Stimulated activated naive CD8-positive, alpha-beta T cell treated with anti-CD3 and anti-CD28 coated beads, Interleukin-15, amount 100 ng/mL, for 72 hours (primary cell): Measurements from ENCODE around the gene SPATA22.
"Not testable (repeated sequence)": the region's sequence is repeated elsewhere in the genome, so short reads cannot be mapped to it uniquely, and the experiment has no call there.

Experiments
- ATAC-seq: fragments of 150-1000 bp; cut with Tn5 transposase; 2 replicates; pipeline ENCODE4 v1.10.0; 2021; ENCODE audit warnings: mild to moderate bottlenecking, moderate library complexity
- DNase-seq, 2 donors: peaks; one replicate each; pipeline ENCODE4 v3.0.0; 2021 to 2022
- H3K27ac Mint-ChIP-seq, 2 donors: one replicate each; pipeline ENCODE4 v1.8.0; 2022; ENCODE audit warnings: mild to moderate bottlenecking in 2 of 2, mixed read lengths in 2 of 2, moderate library complexity in 2 of 2
- H3K27me3 Mint-ChIP-seq: one replicate; pipeline ENCODE4 v1.8.0; 2022; ENCODE audit warnings: mixed read lengths
- H3K4me1 Mint-ChIP-seq: one replicate; pipeline ENCODE4 v1.8.0; 2022; ENCODE audit warnings: mild to moderate bottlenecking, mixed read lengths
- H3K4me3 Mint-ChIP-seq, 2 donors: one replicate each; pipeline ENCODE4 v1.8.0; 2022; ENCODE audit warnings: mild to moderate bottlenecking in 2 of 2, mixed read lengths in 2 of 2, moderate library complexity in 1 of 2
- H3K9me3 Mint-ChIP-seq, 2 donors: one replicate each; pipeline ENCODE4 v1.8.0; 2022; ENCODE audit warnings: mixed read lengths in 2 of 2

Gene SPATA22

DNA sequence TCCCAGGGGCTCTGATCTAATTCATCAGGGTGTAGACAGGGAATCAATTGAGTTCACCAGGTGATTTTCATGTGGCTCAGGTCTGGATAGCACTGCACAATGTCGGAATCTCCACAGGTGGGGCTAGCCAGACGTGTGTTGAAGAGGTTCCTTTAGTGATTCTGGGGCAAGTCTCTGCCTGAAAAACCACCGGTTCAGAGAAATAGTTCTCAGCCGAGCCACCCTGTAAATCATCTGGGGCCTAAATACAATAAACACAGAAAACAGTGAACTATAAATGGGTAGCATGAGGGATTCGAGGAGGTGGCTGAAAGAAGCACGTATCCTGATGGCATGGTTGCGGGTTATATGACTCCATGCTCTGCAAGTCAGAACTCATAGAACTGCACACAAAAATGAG, 25.5 kb upstream of the SPATA22 start:
- H3K27ac Mint-ChIP-seq: no peak overlapping the region
- no peaks in the 10 kb centered on the region for H3K4me1 Mint-ChIP-seq
- peaks cover 0 to 4% of the 10 kb centered on the region in 2 donors for H3K9me3 Mint-ChIP-seq
- H3K27me3 Mint-ChIP-seq: no peaks in the 10 kb centered on the region
- H3K4me3 Mint-ChIP-seq: no peak overlapping the region
- ATAC-seq: no peak
- DNase-seq: no peak

- Mint-ChIP-seq H3K27ac (no peak overlapping the region), H3K9me3 (no peaks in the 10 kb centered on the region), H3K4me1 (no peaks in the 10 kb centered on the region), H3K27me3 (peaks cover 20% of the 10 kb centered on the region), H3K4me3 (no peak overlapping the region)
- DNase-seq: no peak
- ATAC-seq: no peak
Observed at GRCh38 chr17:3485481-3486068, 14.0 kb upstream of the SPATA22 start.

GRCh38 chr17:3482852-3483251, 11.2 kb upstream of the SPATA22 start:
- DNase-seq (no peak), ATAC-seq (no peak)
- Mint-ChIP-seq H3K4me1 (no peaks in the 10 kb centered on the region), H3K9me3 (no peaks in the 10 kb centered on the region), H3K27me3 (peaks cover 15% of the 10 kb centered on the region), H3K4me3 (no peak overlapping the region), H3K27ac (no peak overlapping the region)

DNA sequence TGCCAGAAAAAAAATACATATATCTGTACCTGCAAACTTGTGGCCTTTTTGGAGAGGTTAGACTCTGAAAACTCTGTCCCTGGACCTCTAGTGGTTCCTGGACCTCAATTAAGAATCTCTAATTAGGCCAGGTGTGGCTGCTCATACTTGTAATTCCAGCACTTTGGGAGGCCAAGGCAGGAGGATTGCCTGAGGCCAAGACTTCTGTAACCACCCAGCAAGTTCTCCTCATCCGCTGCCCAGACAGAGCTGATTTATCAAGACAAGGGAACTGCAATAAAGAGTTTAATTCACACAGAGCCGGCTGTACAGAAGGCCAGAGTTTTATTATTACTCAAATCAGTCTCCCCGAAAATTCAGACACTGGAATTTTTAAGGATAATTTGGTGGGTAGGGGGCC, 8.4 kb upstream of the SPATA22 start:
- H3K9me3 Mint-ChIP-seq: no peaks in the 10 kb centered on the region
- ATAC-seq (no peak), DNase-seq (no peak)
- H3K4me1 Mint-ChIP-seq: no peaks in the 10 kb centered on the region
- no peak overlapping the region for H3K27ac Mint-ChIP-seq
- peaks cover 1% of the 10 kb centered on the region for H3K27me3 Mint-ChIP-seq
- H3K4me3 Mint-ChIP-seq: no peak overlapping the region

- Mint-ChIP-seq H3K9me3 (no peaks in the 10 kb centered on the region), H3K4me3 (peak within 1 kb of the TSS in 1 of 2 donors; percentile 51), H3K4me1 (no peaks in the 10 kb centered on the region), H3K27ac (no peak within 1 kb of the TSS), H3K27me3 (no peaks in the 10 kb centered on the region)
- DNase-seq (no peak), ATAC-seq (no peak)
Observed at GRCh38 chr17:3475812-3476610, 4.4 kb upstream of the SPATA22 start, which contains the start of gene ASPA. Gene ASPA (plus strand): TSS chr17:3475997. CDS start chr17:3476160, 163 bp downstream.

GRCh38 chr17:3475251-3475685, 3.6 kb upstream of the SPATA22 start:
- H3K4me3 Mint-ChIP-seq: no peak overlapping the region
- H3K4me1 Mint-ChIP-seq: no peaks in the 10 kb centered on the region
- ATAC-seq (no peak), DNase-seq (no peak)
- no peak overlapping the region for H3K27ac Mint-ChIP-seq
- H3K27me3 Mint-ChIP-seq: no peaks in the 10 kb centered on the region
- no peaks in the 10 kb centered on the region for H3K9me3 Mint-ChIP-seq

- H3K4me1 Mint-ChIP-seq: no peaks in the 10 kb centered on the region
- no peak overlapping the region for H3K27ac Mint-ChIP-seq
- DNase-seq: no peak
- no peak for ATAC-seq
- no peaks in the 10 kb centered on the region for H3K27me3 Mint-ChIP-seq
- no peaks in the 10 kb centered on the region for H3K9me3 Mint-ChIP-seq
- no peak overlapping the region for H3K4me3 Mint-ChIP-seq
Observed at GRCh38 chr17:3474212-3474611, 2.6 kb upstream of the SPATA22 start.

GRCh38 chr17:3472137-3472536, 518 bp upstream of the SPATA22 start:
- ATAC-seq (no peak), DNase-seq (no peak)
- H3K27ac Mint-ChIP-seq: no peak overlapping the region
- H3K4me1 Mint-ChIP-seq: no peaks in the 10 kb centered on the region
- no peaks in the 10 kb centered on the region for H3K9me3 Mint-ChIP-seq
- no peaks in the 10 kb centered on the region for H3K27me3 Mint-ChIP-seq
- H3K4me3 Mint-ChIP-seq: no peak overlapping the region

- H3K4me3 Mint-ChIP-seq: no peak overlapping the region
- no peaks in the 10 kb centered on the region for H3K27me3 Mint-ChIP-seq
- no peaks in the 10 kb centered on the region for H3K9me3 Mint-ChIP-seq
- no peak overlapping the region for H3K27ac Mint-ChIP-seq
- ATAC-seq (no peak), DNase-seq (no peak)
- H3K4me1 Mint-ChIP-seq: no peaks in the 10 kb centered on the region
Observed at GRCh38 chr17:3469529-3469928, 2.1 kb downstream of the SPATA22 start.

- H3K9me3 Mint-ChIP-seq, H3K4me1 Mint-ChIP-seq, ATAC-seq, H3K4me3 Mint-ChIP-seq, H3K27ac Mint-ChIP-seq, DNase-seq, H3K27me3 Mint-ChIP-seq: not testable (repeated sequence)
Observed at GRCh38 chr17:3466355-3466754, 5.3 kb downstream of the SPATA22 start.

DNA sequence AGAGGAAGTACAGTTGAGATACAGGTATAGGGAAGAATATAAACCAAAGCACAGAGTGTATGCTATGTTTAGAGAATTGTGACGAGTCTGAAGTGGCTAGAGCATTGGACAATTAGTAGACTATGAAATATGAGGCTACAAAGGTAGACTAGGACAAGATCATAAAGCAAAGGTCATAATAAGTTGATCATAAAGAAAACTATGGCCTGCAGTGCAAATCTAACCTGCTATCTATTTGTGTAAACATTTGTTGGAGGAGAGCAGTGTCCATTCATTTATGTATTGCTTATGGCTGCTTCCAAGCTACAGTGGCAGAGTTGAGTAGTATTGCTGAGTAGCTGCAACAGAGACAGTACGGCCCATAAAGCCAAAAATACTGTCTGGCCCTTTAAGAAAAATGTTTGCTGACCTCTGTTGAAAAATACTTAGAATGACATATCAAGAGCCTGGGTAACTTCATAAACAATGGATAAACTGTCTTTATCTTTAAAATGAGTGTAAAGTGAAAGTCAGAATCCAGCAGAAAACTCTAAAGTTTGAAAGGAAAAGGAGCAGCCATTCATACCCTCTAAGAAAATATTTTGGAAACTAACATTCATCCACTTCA, 23.5 kb downstream of the SPATA22 start:
- no peak for ATAC-seq
- H3K4me3 Mint-ChIP-seq: no peak overlapping the region
- no peaks in the 10 kb centered on the region for H3K4me1 Mint-ChIP-seq

GRCh38 chr17:3447625-3448024, 24.0 kb downstream of the SPATA22 start:
- Mint-ChIP-seq H3K27me3 (no peaks in the 10 kb centered on the region), H3K4me1 (no peaks in the 10 kb centered on the region), H3K27ac (peak overlapping the region in 1 of 2 donors; percentile 4), H3K9me3 (no peaks in the 10 kb centered on the region), H3K4me3 (no peak overlapping the region)
- DNase-seq: no peak
- no peak for ATAC-seq

More for the DNA sequence above, 23.5 kb downstream of the SPATA22 start:
- no peaks in the 10 kb centered on the region for H3K27me3 Mint-ChIP-seq
- H3K27ac Mint-ChIP-seq: no peak overlapping the region
- DNase-seq: no peak
- no peaks in the 10 kb centered on the region for H3K9me3 Mint-ChIP-seq

- H3K4me1 Mint-ChIP-seq: no peaks in the 10 kb centered on the region
- no peak overlapping the region for H3K27ac Mint-ChIP-seq
- ATAC-seq (no peak), DNase-seq (no peak)
- H3K27me3 Mint-ChIP-seq: no peaks in the 10 kb centered on the region
- no peaks in the 10 kb centered on the region for H3K9me3 Mint-ChIP-seq
- H3K4me3 Mint-ChIP-seq: no peak overlapping the region
Observed at GRCh38 chr17:3440451-3440850, 31.2 kb downstream of the SPATA22 start.

GRCh38 chr17:3438368-3438767, 33.3 kb downstream of the SPATA22 start:
- ATAC-seq (no peak), DNase-seq (no peak)
- Mint-ChIP-seq H3K27ac (no peak overlapping the region), H3K27me3 (peaks cover 2% of the 10 kb centered on the region), H3K4me3 (no peak overlapping the region), H3K9me3 (peaks cover 0 to under 1% of the 10 kb centered on the region in 2 donors), H3K4me1 (no peaks in the 10 kb centered on the region)

DNA sequence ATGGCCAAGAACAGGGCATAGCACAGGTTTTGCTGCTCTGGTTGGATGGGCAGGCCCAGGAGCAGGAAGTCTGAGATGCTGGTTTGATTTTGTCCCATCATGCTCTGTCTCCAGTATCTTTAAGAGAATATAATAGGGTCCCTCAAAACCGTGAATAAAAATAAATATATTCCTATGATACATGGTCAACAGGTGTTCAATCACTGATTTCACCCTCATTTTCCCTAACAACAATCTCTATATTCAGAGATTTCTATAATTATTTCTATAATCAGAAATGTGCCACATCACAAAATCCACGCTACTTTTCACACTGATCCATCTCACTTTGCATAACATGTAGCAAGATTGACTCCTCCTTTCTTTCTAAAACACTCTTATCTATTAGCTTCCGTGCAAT, 37.9 kb downstream of the SPATA22 start, which contains the start of gene OR1E2:
TSS of gene OR1E2 (minus strand) at position 101 of the 400 bp plus-strand sequence. CDS start at position 101, 0 bp downstream.
- no peak for ATAC-seq
- Mint-ChIP-seq H3K4me1 (no peaks in the 10 kb centered on the region), H3K4me3 (no peak within 1 kb of the TSS), H3K27ac (no peak within 1 kb of the TSS), H3K27me3 (peaks cover 8% of the 10 kb centered on the region), H3K9me3 (peaks cover 5 to 13% of the 10 kb centered on the region in 2 donors)
- no peak for DNase-seq

DNA sequence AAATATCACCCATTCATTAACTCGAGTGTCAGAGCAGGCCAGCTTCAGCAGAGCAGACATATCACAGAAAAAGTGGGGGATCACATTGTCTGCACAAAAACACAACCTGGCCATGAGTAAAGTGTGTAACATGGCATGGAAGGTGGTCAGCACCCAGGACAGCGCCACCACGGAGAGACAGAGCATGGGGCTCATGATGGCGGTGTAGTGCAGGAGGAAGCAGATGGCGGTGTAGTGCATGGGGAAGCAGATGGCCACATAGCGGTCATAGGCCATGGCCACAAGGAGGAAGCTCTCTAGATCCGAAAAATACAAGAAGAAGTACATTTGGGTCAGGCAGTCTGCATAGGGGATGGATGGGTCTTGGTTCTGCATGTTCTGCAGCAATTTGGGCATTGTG, 38.4 kb downstream of the SPATA22 start:
- H3K27me3 Mint-ChIP-seq, H3K4me3 Mint-ChIP-seq, DNase-seq, H3K4me1 Mint-ChIP-seq, H3K27ac Mint-ChIP-seq, ATAC-seq: not testable (repeated sequence)
- peaks cover 5 to 13% of the 10 kb centered on the region in 2 donors for H3K9me3 Mint-ChIP-seq
